ENCODE data around the gene ZCCHC2.

The ZCCHC2 gene

GRCh38 chr18:62555135-62555534 lies 32.3 kb downstream of the ZCCHC2 start:
- DNase-seq (ENCODE audit: low spot score): no peak
- in situ Hi-C loops (cut with MboI; ENCODE audit: low pct_unique_long_range_greater_than_20kb, low sequenced_read_pairs, unreplicated experiment): no loop called here
- TF ChIP-seq CTCF (IDR thresholded peaks at IDR 0.05; ENCODE audit: extremely low read depth, insufficient read depth, missing control alignments): no peak

- no peak for TF ChIP-seq CTCF (IDR thresholded peaks at IDR 0.05; ENCODE audit: extremely low read depth, insufficient read depth, missing control alignments)
- in situ Hi-C loops (cut with MboI; ENCODE audit: low pct_unique_long_range_greater_than_20kb, low sequenced_read_pairs, unreplicated experiment): no loop called here
- DNase-seq (ENCODE audit: low spot score): no peak
Measured at GRCh38 chr18:62556397-62556796, 33.6 kb downstream of the ZCCHC2 start.

- in situ Hi-C loops (cut with MboI; ENCODE audit: low pct_unique_long_range_greater_than_20kb, low sequenced_read_pairs, unreplicated experiment): no loop called here
- peak; percentile 43 for DNase-seq (ENCODE audit: low spot score)
- TF ChIP-seq CTCF (IDR thresholded peaks at IDR 0.05; ENCODE audit: extremely low read depth, insufficient read depth, missing control alignments): no peak
Measured at GRCh38 chr18:62558015-62558663, 35.3 kb downstream of the ZCCHC2 start.

- in situ Hi-C loops (cut with MboI; ENCODE audit: low pct_unique_long_range_greater_than_20kb, low sequenced_read_pairs, unreplicated experiment): no loop called here
- no peak for TF ChIP-seq CTCF (IDR thresholded peaks at IDR 0.05; ENCODE audit: extremely low read depth, insufficient read depth, missing control alignments)
- no peak for DNase-seq (ENCODE audit: low spot score)
Measured at GRCh38 chr18:62564044-62564443, 41.2 kb downstream of the ZCCHC2 start.

GRCh38 chr18:62566199-62566598 lies 43.4 kb downstream of the ZCCHC2 start:
- in situ Hi-C loops (cut with MboI; ENCODE audit: low pct_unique_long_range_greater_than_20kb, low sequenced_read_pairs, unreplicated experiment): no loop called here
- no peak for TF ChIP-seq CTCF (IDR thresholded peaks at IDR 0.05; ENCODE audit: extremely low read depth, insufficient read depth, missing control alignments)
- DNase-seq (ENCODE audit: low spot score): no peak

- no peak for DNase-seq (ENCODE audit: low spot score)
- in situ Hi-C loops (cut with MboI; ENCODE audit: low pct_unique_long_range_greater_than_20kb, low sequenced_read_pairs, unreplicated experiment): no loop called here
- TF ChIP-seq CTCF (IDR thresholded peaks at IDR 0.05; ENCODE audit: extremely low read depth, insufficient read depth, missing control alignments): no peak
Measured at GRCh38 chr18:62566818-62567217, 44.0 kb downstream of the ZCCHC2 start.
